HUES6 (cell line): ENCODE results near the gene KCNQ5.
A peak's percentile ranks its signal among the peaks of the same experiment; 100 is the strongest.

Experiments used
- H3K27ac ChIP-seq: 2 replicates; pipeline ENCODE4 v1.7.0; 2013; ENCODE audit warnings: low read depth, mild to moderate bottlenecking, low read length, inconsistent platforms
- H3K27me3 ChIP-seq: 2 replicates; pipeline ENCODE4 v1.6.1; 2013; ENCODE audit warnings: low read length; ENCODE audit not compliant: control insufficient read depth, insufficient read depth
- H3K36me3 ChIP-seq: 2 replicates; pipeline ENCODE4 v1.6.1; 2013; ENCODE audit warnings: low read length; ENCODE audit not compliant: control insufficient read depth, insufficient read depth
- H3K4me1 ChIP-seq: 2 replicates; pipeline ENCODE4 v1.6.1; 2013; ENCODE audit warnings: low read length; ENCODE audit not compliant: control insufficient read depth, insufficient read depth
- H3K4me3 ChIP-seq: 2 replicates; pipeline ENCODE4 v1.5.1; 2013; ENCODE audit warnings: low read depth, low read length
- H3K9ac ChIP-seq: one replicate; pipeline ENCODE4 v1.6.1; 2013; ENCODE audit warnings: mild to moderate bottlenecking, low read length
- H3K9me3 ChIP-seq: 2 replicates; pipeline ENCODE4 v1.6.1; 2013; ENCODE audit warnings: low read depth, low read length; ENCODE audit not compliant: control insufficient read depth, insufficient read depth

KCNQ5 gene

GRCh38 chr6:72620871-72621290, 983 bp upstream of the KCNQ5 start:
- Histone ChIP-seq H3K27ac (no peak overlapping the region), H3K9ac (peak overlapping the region; percentile 35), H3K36me3 (no peaks in the 10 kb centered on the region), H3K4me3 (peak overlapping the region; percentile 80), H3K4me1 (peaks cover 20% of the 10 kb centered on the region), H3K9me3 (no peaks in the 10 kb centered on the region), H3K27me3 (peaks cover 73% of the 10 kb centered on the region)

- no peaks in the 10 kb centered on the region for H3K36me3 ChIP-seq
- peaks cover 20% of the 10 kb centered on the region for H3K4me1 ChIP-seq
- H3K4me3 ChIP-seq, result peak overlapping the region; percentile 80
- H3K27ac ChIP-seq, result no peak overlapping the region
- no peaks in the 10 kb centered on the region for H3K9me3 ChIP-seq
- peak overlapping the region; percentile 40 for H3K9ac ChIP-seq
- H3K27me3 ChIP-seq, result peaks cover 73% of the 10 kb centered on the region
Measured at GRCh38 chr6:72622094-72622940, 453 bp downstream of the KCNQ5 start.

GRCh38 chr6:72623808-72624207, 1.9 kb downstream of the KCNQ5 start:
- Histone ChIP-seq H3K4me3 (peak overlapping the region; percentile 80; the same call in 1 of the 2 replicates), H3K27me3 (peaks cover 65% of the 10 kb centered on the region), H3K9ac (no peak overlapping the region), H3K9me3 (no peaks in the 10 kb centered on the region), H3K36me3 (no peaks in the 10 kb centered on the region), H3K27ac (no peak overlapping the region), H3K4me1 (peaks cover 20% of the 10 kb centered on the region)

- Histone ChIP-seq H3K27me3 (peaks cover 56% of the 10 kb centered on the region), H3K27ac (no peak overlapping the region), H3K36me3 (no peaks in the 10 kb centered on the region), H3K4me3 (no peak overlapping the region), H3K4me1 (peaks cover 20% of the 10 kb centered on the region), H3K9me3 (no peaks in the 10 kb centered on the region), H3K9ac (no peak overlapping the region)
Measured at GRCh38 chr6:72624557-72625160, 2.8 kb downstream of the KCNQ5 start.

GRCh38 chr6:72626126-72626525, 4.3 kb downstream of the KCNQ5 start:
- H3K27ac ChIP-seq, result no peak overlapping the region
- H3K4me1 ChIP-seq, result peaks cover 11% of the 10 kb centered on the region
- no peak overlapping the region for H3K4me3 ChIP-seq
- peaks cover 42% of the 10 kb centered on the region for H3K27me3 ChIP-seq
- H3K9me3 ChIP-seq, result no peaks in the 10 kb centered on the region
- no peak overlapping the region for H3K9ac ChIP-seq
- H3K36me3 ChIP-seq, result no peaks in the 10 kb centered on the region

GRCh38 chr6:72627539-72627938, 5.7 kb downstream of the KCNQ5 start:
- Histone ChIP-seq H3K9ac (no peak overlapping the region), H3K9me3 (no peaks in the 10 kb centered on the region), H3K27me3 (peaks cover 27% of the 10 kb centered on the region), H3K4me1 (peaks cover 4% of the 10 kb centered on the region; the same call in 1 of the 2 replicates), H3K36me3 (no peaks in the 10 kb centered on the region), H3K27ac (no peak overlapping the region), H3K4me3 (no peak overlapping the region)

- H3K27me3 ChIP-seq, result no peaks in the 10 kb centered on the region; the same call in 1 of the 2 replicates
Measured at GRCh38 chr6:72631480-72631879, 9.6 kb downstream of the KCNQ5 start.

GRCh38 chr6:72635636-72636035, 13.8 kb downstream of the KCNQ5 start:
- no peaks in the 10 kb centered on the region for H3K27me3 ChIP-seq
- H3K4me1 ChIP-seq, result no peaks in the 10 kb centered on the region
- no peak overlapping the region for H3K27ac ChIP-seq
- H3K4me3 ChIP-seq, result no peak overlapping the region
- H3K36me3 ChIP-seq, result no peaks in the 10 kb centered on the region
- no peak overlapping the region for H3K9ac ChIP-seq
- H3K9me3 ChIP-seq, result no peaks in the 10 kb centered on the region

More at GRCh38 chr6:72631480-72631879, 9.6 kb downstream of the KCNQ5 start:
- Histone ChIP-seq H3K9ac (no peak overlapping the region), H3K4me3 (no peak overlapping the region), H3K36me3 (no peaks in the 10 kb centered on the region), H3K4me1 (no peaks in the 10 kb centered on the region), H3K9me3 (no peaks in the 10 kb centered on the region), H3K27ac (no peak overlapping the region)

GRCh38 chr6:72636215-72636614, 14.4 kb downstream of the KCNQ5 start:
- H3K4me1 ChIP-seq, result no peaks in the 10 kb centered on the region
- H3K27ac ChIP-seq, result no peak overlapping the region
- H3K27me3 ChIP-seq, result no peaks in the 10 kb centered on the region
- no peaks in the 10 kb centered on the region for H3K9me3 ChIP-seq
- H3K36me3 ChIP-seq, result no peaks in the 10 kb centered on the region
- no peak overlapping the region for H3K4me3 ChIP-seq
- no peak overlapping the region for H3K9ac ChIP-seq

- Histone ChIP-seq H3K36me3 (no peaks in the 10 kb centered on the region), H3K4me3 (no peak overlapping the region), H3K9me3 (no peaks in the 10 kb centered on the region), H3K27ac (no peak overlapping the region), H3K9ac (no peak overlapping the region), H3K27me3 (no peaks in the 10 kb centered on the region), H3K4me1 (0 out of 2 replicates have a peak, but pooled peaks cover 2% of the 10 kb centered on the region)
Measured at GRCh38 chr6:72636786-72637185, 14.9 kb downstream of the KCNQ5 start.

- Histone ChIP-seq H3K9me3 (no peaks in the 10 kb centered on the region), H3K4me1 (0 out of 2 replicates have a peak, but pooled peaks cover 4% of the 10 kb centered on the region), H3K4me3 (no peak overlapping the region), H3K9ac (no peak overlapping the region), H3K36me3 (no peaks in the 10 kb centered on the region), H3K27ac (no peak overlapping the region), H3K27me3 (no peaks in the 10 kb centered on the region)
Measured at GRCh38 chr6:72639920-72640614, 18.2 kb downstream of the KCNQ5 start.
